Measurements from ENCODE around the gene AASS.

- TF ChIP-seq CTCF (IDR thresholded peaks at IDR 0.05), result no peak
- TF ChIP-seq POLR2A (IDR thresholded peaks at IDR 0.05), result no peak
Measured at GRCh38 chr7:122064971-122065370, 79.1 kb downstream of the AASS start.
